Suprapubic skin (tissue), 4 donors: ENCODE data around the gene WIPF2. TPM values are rescaled to one million over a fixed set of nuclear protein-coding genes. Genes with fewer than 3 reads are reported as not detected.

Experiments
- DNase-seq, 2 donors: peaks; one replicate each; pipeline ENCODE4 v3.0.0-alpha.2; 2019; ENCODE audit warnings: low spot score in 2 of 2
- H3K27ac ChIP-seq: fragments of 200-600 bp; sonication (generic); one replicate; pipeline ENCODE4 v1.5.1; 2019
- H3K27me3 ChIP-seq: fragments of 200-600 bp; sonication (generic); one replicate; pipeline ENCODE4 v1.5.1; 2019
- H3K36me3 ChIP-seq: fragments of 200-600 bp; sonication (generic); one replicate; pipeline ENCODE4 v1.5.1; 2019
- H3K4me1 ChIP-seq: fragments of 200-600 bp; sonication (generic); one replicate; pipeline ENCODE4 v1.5.1; 2019
- H3K4me3 ChIP-seq: fragments of 200-600 bp; sonication (generic); one replicate; pipeline ENCODE4 v1.5.1; 2019; ENCODE audit warnings: mild to moderate bottlenecking
- H3K9me3 ChIP-seq: fragments of 200-600 bp; sonication (generic); one replicate; pipeline ENCODE4 v1.5.1; 2019
- CTCF ChIP-seq, 2 donors: fragments of 200-600 bp in 1 of 2; fragments of 450-650 bp in 1 of 2; sonication (generic) in 1 of 2; IDR thresholded peaks; one replicate each; pipeline ENCODE4 v1.5.1; 2016 to 2019; ENCODE audit warnings: antibody characterized with exemption in 2 of 2, mild to moderate bottlenecking in 1 of 2, moderate library complexity in 1 of 2
- EP300 ChIP-seq: sonication (generic); formaldehyde crosslinking; IDR thresholded peaks from one replicate; pipeline ENCODE4 v1.6.1; 2017; ENCODE audit warnings: antibody characterized with exemption
- POLR2A ChIP-seq, 2 donors: fragments of 450-650 bp; IDR thresholded peaks; one replicate each; pipeline ENCODE4 v1.6.1; 2017; ENCODE audit warnings: antibody characterized with exemption in 2 of 2, mild to moderate bottlenecking in 2 of 2, moderate library complexity in 2 of 2
- POLR2AphosphoS5 ChIP-seq, 3 donors: sonication (generic); formaldehyde crosslinking; IDR thresholded peaks; one replicate each; pipeline ENCODE4 v1.6.1; 2017; ENCODE audit warnings: antibody characterized with exemption in 3 of 3
- WGBS: methylation state at CpG from one replicate; pipeline ENCODE4 v1.1.5; 2018; 5-methylcytosine and 5-hydroxymethylcytosine counted together
- total RNA-seq, 4 donors: library from RNA; depleted of rRNA; stranded (reverse); fragments of >200 nt; gene quantifications; one replicate each; pipeline ENCODE4 v1.1.0, GENCODE V29; 2016

Gene WIPF2
- total RNA-seq, 4 donors from 2014 or later, result 18.2 to 25.5 (median 21.6) TPM

- Histone ChIP-seq H3K27ac (peak overlapping the region; percentile 70), H3K4me3 (peak overlapping the region; percentile 15), H3K27me3 (no peaks in the 10 kb centered on the region), H3K9me3 (no peaks in the 10 kb centered on the region), H3K4me1 (peaks cover 100% of the 10 kb centered on the region), H3K36me3 (no peaks in the 10 kb centered on the region)
- peak in 1 of 2 donors; percentile 69 for DNase-seq
- 25% methylated on average over 11 of the region's 11 CpGs for WGBS
- TF ChIP-seq POLR2AphosphoS5 (IDR thresholded peaks at IDR 0.05) (no peak), POLR2A (IDR thresholded peaks at IDR 0.05) (no peak), EP300 (no peak), CTCF (IDR thresholded peaks at IDR 0.05) (no peak)
These were observed 111.0 kb downstream of the WIPF2 start for GRCh38 chr17:40329839-40330794.

GRCh38 chr17:40330850-40331470 is 111.9 kb downstream of the WIPF2 start:
- Histone ChIP-seq H3K4me1 (peaks cover 100% of the 10 kb centered on the region), H3K4me3 (peak overlapping the region; percentile 15), H3K36me3 (no peaks in the 10 kb centered on the region), H3K9me3 (no peaks in the 10 kb centered on the region), H3K27ac (peak overlapping the region; percentile 70), H3K27me3 (no peaks in the 10 kb centered on the region)
- TF ChIP-seq POLR2AphosphoS5 (IDR thresholded peaks at IDR 0.05) (no peak), EP300 (no peak)
- 91% methylated on average over 9 of the region's 10 CpGs for WGBS
- peak in 1 of 2 donors; percentile 68 for DNase-seq

- Histone ChIP-seq H3K27me3 (no peaks in the 10 kb centered on the region), H3K27ac (peak overlapping the region; percentile 70), H3K4me3 (no peak overlapping the region), H3K36me3 (no peaks in the 10 kb centered on the region), H3K9me3 (no peaks in the 10 kb centered on the region), H3K4me1 (peaks cover 99% of the 10 kb centered on the region)
- WGBS, result 31% methylated on average over 9 of the region's 22 CpGs
- TF ChIP-seq POLR2AphosphoS5 (IDR thresholded peaks at IDR 0.05) (peak in 2 of 3 donors; percentile 74 to 89), CTCF (IDR thresholded peaks at IDR 0.05) (no peak), EP300 (no peak), POLR2A (IDR thresholded peaks at IDR 0.05) (no peak)
- DNase-seq, result peak in 1 of 2 donors; percentile 86
These were observed 112.9 kb downstream of the WIPF2 start for GRCh38 chr17:40331743-40332641.

Other genes with a start within 250 kb of the WIPF2 start
- gene PSMD3, start 238.5 kb upstream of the WIPF2 start, total RNA-seq, result 100 to 1,000 TPM in 2 of 4 donors, 10 to 100 TPM in 2; 82.8 to 118 (median 104) TPM
- gene CSF3, start 203.9 kb upstream of the WIPF2 start, total RNA-seq, result 1 to 10 TPM in 1 of 4 donors, not detected in 3; 5.0 TPM
- 100 to 1,000 TPM in 1 of 4 donors, 10 to 100 TPM in 3; 67.4 to 198 (median 80.3) TPM for gene MED24, start 164.9 kb upstream of the WIPF2 start, total RNA-seq
- 10 to 100 TPM; 32.6 to 69.9 (median 48.9) TPM for gene THRA, start 156.3 kb upstream of the WIPF2 start, total RNA-seq
- gene NR1D1, start 118.7 kb upstream of the WIPF2 start, total RNA-seq, result 100 to 1,000 TPM in 2 of 4 donors, 10 to 100 TPM in 2; 62.1 to 184 (median 96.0) TPM
- gene MSL1, start 97.3 kb upstream of the WIPF2 start, total RNA-seq, result 100 to 1,000 TPM in 1 of 4 donors, 10 to 100 TPM in 3; 69.3 to 166 (median 86.9) TPM
- 10 to 100 TPM; 42.9 to 92.5 (median 61.2) TPM for gene CASC3, start 78.8 kb upstream of the WIPF2 start, total RNA-seq
- gene RAPGEFL1, start 41.8 kb upstream of the WIPF2 start, total RNA-seq, result 100 to 1,000 TPM; 221 to 547 (median 297) TPM
- gene CDC6, start 68.6 kb downstream of the WIPF2 start, total RNA-seq, result 1 to 10 TPM; 2.7 to 5.3 (median 3.3) TPM
- 10 to 100 TPM; 19.4 to 32.1 (median 28.3) TPM for gene RARA, start 89.9 kb downstream of the WIPF2 start, total RNA-seq
- gene GJD3, start 145.4 kb downstream of the WIPF2 start, total RNA-seq, result 1 to 10 TPM in 1 of 4 donors, not detected in 3; 2.1 TPM
- gene TOP2A, start 198.6 kb downstream of the WIPF2 start, total RNA-seq, result 10 to 100 TPM in 3 of 4 donors, 1 to 10 TPM in 1; 8.1 to 45.2 (median 22.2) TPM
- gene IGFBP4, start 224.1 kb downstream of the WIPF2 start, total RNA-seq, result 10 to 100 TPM; 45.0 to 88.8 (median 74.6) TPM